Adrenal gland (tissue), 5 donors: ENCODE data around the gene LRFN5.

ENCODE experiments used
- POLR2A ChIP-seq, 2 donors: fragments of 450-650 bp; IDR thresholded peaks; one replicate each; pipeline ENCODE4 v1.6.1; 2017; ENCODE audit warnings: antibody characterized with exemption in 2 of 2, mild to moderate bottlenecking in 2 of 2, moderate library complexity in 1 of 2
- TF ChIP-seq, protein P1 (sequence below), 6 experiments: fragments of 450-650 bp in 4 of 6; fragments of 200-600 bp in 2 of 6; sonication (generic) in 1 of 6; IDR thresholded peaks; 1 replicate in 5 of 6; 2 replicates in 1 of 6; pipeline versions ENCODE4 v1.5.1 to v1.8.0; 2016 to 2021; ENCODE audit warnings: antibody characterized with exemption in 6 of 6, mild to moderate bottlenecking in 2 of 6, moderate library complexity in 1 of 6
- donor health status: DM: no; HTN: no; CAD: no.

DNA sequence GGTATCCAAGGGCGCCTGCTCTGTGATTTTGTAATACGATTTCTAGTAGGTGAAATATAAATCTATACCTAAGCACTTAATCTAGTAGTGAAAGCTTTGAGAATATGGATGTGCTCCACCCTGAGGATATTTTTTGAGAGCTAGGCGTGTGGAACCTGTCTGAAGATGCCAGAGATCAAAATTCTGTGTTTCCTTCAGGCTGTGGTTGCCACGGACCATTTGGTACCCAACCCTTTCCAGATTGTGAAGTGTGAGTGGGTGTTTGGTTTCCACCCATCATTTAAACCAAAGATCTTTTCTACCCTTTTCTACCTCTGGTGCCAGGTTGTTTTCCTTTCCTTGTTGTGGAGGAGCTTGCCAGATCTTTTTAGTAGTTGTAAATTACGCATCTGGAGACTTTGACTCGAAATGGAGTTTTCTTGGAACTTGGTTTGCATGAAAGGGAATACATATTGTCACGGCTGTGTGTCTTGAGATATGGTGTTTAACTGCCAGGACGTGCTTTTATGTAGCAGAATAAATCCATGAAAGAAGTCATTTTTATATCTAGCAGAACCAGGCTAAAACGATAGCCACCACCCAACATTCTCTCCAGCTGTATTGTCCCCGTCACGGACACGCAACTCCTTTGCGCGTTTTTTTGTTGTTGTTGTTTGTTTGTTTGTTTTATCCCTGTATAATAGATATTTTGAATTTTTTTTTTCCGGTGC lies 2.2 kb downstream of the LRFN5 start:
- TF ChIP-seq, protein P1, sequence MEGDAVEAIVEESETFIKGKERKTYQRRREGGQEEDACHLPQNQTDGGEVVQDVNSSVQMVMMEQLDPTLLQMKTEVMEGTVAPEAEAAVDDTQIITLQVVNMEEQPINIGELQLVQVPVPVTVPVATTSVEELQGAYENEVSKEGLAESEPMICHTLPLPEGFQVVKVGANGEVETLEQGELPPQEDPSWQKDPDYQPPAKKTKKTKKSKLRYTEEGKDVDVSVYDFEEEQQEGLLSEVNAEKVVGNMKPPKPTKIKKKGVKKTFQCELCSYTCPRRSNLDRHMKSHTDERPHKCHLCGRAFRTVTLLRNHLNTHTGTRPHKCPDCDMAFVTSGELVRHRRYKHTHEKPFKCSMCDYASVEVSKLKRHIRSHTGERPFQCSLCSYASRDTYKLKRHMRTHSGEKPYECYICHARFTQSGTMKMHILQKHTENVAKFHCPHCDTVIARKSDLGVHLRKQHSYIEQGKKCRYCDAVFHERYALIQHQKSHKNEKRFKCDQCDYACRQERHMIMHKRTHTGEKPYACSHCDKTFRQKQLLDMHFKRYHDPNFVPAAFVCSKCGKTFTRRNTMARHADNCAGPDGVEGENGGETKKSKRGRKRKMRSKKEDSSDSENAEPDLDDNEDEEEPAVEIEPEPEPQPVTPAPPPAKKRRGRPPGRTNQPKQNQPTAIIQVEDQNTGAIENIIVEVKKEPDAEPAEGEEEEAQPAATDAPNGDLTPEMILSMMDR (IDR thresholded peaks at IDR 0.05) = no peak
- no peak for TF ChIP-seq POLR2A (IDR thresholded peaks at IDR 0.05)
